Stimulated activated CD8-positive, alpha-beta memory T cell treated with anti-CD3 and anti-CD28 coated beads, Interleukin-15, amount 100 ng/mL, for 24 hours (primary cell): ENCODE data around the gene ADGRG3.

Source experiments
- DNase-seq: peaks from one replicate; pipeline ENCODE4 v3.0.0-alpha.2; 2020; ENCODE audit warnings: low read depth

ADGRG3 gene

DNA sequence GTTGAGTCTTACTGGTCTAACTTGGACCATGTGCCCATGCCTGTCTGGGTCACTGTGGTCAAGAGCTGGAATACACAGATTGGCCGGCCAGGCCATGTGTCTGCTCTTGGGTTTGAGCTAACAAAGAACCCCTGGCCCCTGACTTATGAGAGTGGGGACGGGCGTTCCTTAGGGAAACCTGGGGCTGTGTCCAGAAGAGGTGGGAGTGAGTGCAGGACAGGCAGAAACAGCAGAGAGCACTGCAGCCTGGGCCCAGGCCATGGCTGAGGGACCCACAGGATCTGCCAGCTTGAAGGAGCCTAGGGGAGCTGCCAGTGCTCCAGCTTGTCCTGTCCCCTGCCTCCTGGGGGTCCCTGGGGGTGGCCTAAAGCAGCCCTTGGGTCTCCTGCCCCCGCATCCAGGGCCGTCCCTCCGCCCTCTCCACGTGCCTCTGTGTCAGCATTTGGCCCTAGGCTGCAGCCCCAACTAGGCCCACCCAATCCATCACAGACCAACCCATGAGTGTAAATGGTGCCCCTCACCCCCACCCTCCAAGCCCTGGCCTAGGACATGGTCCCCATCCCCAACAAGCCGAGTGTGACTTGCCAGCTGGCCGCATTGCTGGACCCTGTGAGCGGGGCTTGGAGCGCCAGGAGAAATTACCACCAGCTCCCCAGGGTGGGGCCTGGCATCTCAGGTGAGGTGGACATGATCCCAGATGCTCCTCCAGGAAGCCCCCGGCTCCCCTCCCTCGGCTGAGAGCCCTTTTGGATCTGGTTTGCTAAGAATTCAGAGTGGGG, 14.0 kb downstream of the ADGRG3 start:
- no peak for DNase-seq

DNA sequence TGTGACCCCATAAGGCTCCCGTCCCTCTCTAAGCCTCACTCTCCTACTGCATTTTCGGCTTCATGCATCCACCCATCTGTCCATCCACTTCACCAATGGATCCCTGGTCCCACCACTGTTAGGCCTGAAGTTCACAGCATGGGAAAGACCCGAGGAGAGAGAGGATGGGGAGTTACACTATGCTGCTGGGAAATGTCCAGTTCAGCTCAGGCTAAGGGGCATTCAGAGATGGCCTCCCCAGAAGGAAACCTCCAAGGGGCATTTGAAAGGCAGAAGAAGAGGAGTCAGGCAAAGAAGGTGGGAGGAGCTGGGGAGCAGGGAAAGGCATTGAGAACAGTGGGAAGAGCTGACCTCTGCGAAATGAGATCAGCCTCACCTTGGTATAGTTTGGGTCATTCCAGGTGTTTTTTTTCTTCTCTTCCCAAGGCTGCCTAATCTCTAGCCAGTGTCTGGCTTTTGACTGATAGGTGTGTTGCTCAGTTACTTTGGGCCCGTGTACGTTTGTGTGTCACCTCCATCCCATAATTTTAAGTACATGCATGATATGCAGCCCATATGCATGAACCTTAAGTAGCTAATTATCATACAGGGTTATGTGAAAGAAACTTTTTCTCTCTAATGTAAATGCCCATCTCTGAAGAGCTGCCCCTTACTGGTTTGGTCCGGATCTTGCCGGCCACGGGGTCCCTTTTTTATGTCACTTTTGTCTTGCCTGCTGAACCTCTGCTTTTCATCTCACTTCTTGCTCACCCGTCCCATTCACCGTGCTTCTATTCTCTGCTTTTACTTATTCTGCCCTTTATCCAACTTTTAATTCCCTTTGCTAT, 14.9 kb downstream of the ADGRG3 start:
- DNase-seq: no peak

- DNase-seq: no peak
Measured at GRCh38 chr16:57683636-57684545, 15.8 kb downstream of the ADGRG3 start.

DNA sequence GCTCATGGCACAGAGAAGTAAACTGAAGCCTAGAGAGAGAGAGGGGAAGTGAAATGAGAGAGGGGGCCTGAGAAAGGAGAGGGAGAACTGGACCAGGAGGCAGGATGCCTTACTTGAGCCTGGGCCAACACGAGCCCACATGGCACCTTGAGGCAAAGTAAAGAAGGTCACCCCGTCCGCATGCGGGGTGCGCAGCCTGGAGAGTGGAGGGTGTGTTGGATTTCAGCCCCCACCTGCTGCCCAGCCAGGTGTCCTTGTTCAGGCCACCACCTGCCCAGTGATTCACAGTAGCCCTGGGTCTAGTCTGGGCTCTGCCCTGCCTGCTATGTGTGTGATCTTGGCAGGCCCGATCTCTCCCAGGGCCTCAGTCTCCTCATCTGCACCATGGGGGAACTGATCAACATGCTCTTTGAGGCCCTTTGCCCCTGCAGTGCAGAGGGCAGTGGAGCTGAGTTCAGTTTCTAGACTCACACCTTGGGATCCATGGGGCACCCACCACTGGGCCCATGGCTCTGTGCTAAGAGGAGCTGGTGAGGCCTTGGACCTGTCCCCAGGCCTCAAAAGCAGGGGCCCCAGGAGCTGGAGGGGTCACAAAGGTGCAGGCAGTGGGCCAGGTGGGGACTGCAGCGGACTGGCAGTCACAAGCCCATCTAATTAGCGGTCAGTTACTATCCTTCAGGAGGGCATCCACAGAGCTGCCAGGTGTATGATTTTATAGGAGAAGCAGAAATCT, 16.7 kb downstream of the ADGRG3 start:
- no peak for DNase-seq

- DNase-seq: no peak
Measured at GRCh38 chr16:57685633-57686032, 17.5 kb downstream of the ADGRG3 start.

- no peak for DNase-seq
Measured at GRCh38 chr16:57686577-57686976, 18.5 kb downstream of the ADGRG3 start.

DNA sequence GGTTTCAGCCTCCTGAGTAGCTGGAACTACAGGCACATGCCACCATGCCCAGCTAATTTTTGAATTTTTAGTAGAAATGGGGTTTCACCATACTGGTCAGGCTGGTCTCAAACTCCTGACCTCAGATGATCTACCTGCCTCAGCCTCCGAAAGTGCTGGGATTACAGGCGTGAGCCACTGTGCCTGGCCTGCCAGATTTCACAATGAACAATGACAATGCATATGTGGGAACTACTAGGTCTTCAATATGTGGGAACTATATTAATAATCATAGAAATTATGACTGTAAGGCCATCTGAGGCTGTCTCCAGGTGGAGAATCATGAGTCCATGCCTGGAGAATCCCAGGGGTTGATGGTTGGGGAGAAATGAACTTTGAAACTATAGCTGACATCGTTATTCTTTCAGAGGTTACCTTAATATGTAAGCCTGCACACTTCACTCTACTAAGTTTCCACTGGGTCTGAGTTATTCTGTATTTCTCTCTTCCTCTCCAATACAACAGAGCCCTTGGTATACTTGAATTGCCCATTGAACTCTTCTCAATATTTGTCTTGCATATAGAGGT, 19.3 kb downstream of the ADGRG3 start:
- no peak for DNase-seq

DNA sequence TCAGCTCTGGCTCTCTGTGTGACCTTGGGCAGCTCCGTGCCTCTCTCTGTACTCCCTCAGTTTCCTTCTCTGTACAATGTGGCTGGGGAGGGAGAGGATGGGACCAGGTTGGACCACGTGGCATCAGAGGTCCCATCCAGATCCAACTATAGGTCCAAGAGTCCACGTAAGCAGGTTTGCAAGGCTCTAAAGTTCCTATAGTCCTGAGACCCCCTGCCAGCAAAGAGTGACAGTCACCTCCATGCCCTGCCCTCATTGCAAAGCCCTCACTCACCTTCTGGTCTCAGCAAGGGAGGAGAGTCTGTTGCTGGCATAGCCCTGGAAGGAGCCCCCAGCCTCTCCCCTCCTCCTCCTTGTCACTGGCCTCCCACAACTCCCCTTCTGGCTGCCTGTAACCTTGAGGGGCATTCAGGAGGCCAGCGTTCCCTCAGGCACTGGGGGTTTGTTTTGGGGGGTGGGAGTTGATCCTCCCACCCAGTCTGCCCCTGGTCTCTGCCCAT, 20.4 kb downstream of the ADGRG3 start:
- DNase-seq: no peak

DNA sequence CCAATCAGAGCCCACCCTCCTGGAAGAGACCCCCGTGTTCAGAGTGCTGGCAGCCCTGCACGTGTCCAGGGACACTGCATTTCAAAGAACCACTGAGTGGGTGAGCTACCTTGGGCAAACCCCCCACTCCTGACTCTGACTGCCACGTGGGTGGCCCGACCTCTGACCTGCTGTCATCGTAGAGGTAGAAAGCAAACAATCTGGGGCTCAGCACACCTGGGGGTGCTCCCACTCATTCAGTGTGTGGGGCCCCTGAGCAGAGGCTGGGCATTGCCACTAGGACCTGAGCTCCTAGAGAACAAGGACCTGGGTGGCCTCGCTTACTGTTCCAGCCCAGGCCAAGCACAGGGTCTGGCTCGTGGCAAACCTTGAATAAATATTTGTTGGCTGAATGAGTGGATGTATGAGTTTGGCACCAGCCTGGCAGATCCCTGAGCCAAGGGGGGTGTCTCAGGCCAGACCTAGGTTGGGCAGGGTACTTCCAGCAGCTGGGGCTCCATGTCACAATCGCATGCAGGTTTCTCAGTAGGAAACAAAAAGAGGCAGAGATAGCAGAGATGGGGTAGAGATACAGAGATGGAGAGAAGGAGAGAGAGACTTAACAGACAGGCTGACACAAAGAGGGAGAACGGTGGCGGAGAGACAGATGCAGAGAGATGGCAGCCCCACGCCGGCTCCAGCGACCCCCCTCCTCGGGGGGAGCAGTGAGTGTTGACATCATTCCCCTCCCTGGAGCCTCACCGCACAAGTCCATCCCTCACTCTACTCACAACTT, 21.1 kb downstream of the ADGRG3 start:
- no peak for DNase-seq

DNA sequence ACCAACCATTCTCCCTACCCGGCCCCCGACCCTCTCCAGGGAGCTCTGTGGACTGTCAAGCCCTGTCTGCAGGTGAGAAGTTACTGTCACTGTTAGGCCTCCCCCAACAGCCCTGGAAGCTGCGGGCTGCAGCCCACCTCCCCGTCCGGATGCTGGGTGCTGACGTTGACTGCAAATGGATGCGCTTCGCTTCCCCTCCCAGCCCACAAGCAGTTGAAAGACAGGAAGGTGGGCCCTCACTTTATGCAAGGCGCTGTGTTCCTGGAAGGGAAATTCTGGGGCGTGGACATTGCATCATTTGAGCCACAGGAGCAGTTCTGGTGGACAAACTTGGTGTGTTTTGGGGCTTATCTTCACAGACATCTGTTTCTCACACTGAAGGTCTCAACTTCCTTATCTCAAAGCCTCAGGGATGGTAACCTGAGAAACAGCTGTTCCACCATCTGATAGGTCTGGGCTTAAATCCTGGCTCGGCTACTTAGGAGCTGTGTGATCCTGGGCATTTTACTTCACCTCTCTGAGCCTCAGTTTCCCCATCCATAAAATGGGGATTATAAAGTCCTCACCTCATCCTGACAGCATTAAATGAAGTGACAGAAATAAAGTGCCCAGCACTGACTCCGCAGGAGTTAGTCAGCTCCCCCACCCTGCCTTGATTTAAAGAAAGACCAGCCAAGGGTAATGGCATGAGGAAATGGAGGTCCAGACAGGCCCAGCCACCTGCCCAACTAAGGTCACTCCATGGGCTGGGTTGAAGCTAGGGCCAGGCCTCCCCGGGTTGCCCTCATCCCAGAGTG, 21.9 kb downstream of the ADGRG3 start:
- DNase-seq: peak; percentile 3

GRCh38 chr16:57690782-57691471, 22.8 kb downstream of the ADGRG3 start:
- no peak for DNase-seq

DNA sequence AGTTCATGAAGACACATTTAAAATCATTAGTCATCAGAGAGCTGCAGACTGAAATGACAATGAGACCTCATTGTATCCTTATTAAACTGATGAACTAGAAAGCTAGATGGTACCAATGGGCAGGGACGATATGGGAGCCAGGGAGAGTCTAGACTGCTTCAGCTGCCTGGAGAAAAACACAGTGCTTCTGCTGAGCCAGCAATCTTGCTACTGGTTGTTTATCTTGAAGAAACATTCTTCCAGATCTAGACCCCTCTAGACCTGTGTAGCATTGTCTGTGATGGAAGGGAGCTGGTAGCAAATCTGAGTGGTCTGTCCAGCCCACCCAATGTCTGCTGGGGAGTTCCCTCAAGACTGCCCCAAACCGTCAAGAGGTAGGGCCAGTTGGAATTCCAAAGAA, 24.5 kb downstream of the ADGRG3 start:
- no peak for DNase-seq

DNA sequence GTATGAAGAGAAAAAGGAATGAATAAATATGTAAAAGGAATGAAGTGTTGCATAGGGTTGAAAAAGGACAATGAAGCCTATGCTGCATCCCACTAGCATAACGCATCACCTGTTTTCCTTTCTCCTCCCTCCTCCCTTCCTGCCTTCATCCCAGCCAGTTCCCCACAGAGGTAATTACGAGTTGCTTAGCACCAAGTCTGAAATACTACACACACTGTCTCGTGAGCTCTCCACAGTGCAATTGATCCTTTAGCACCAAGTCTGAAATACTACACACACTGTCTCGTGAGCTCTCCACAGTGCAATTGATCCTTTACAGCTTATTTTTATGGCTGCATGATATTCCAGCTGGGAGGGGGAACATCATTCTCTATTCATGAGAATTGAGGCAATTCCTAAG, 25.4 kb downstream of the ADGRG3 start:
- DNase-seq: no peak

- no peak for DNase-seq
Measured at GRCh38 chr16:57694231-57694724, 26.2 kb downstream of the ADGRG3 start.

- no peak for DNase-seq
Measured at GRCh38 chr16:57694725-57695679, 26.9 kb downstream of the ADGRG3 start, which contains the start of gene DRC7. TSS of gene DRC7 (plus strand) at chr16:57694806. CDS start at chr16:57697950, 3,144 bp downstream.

GRCh38 chr16:57695680-57696069, 27.6 kb downstream of the ADGRG3 start:
- no peak for DNase-seq

DNA sequence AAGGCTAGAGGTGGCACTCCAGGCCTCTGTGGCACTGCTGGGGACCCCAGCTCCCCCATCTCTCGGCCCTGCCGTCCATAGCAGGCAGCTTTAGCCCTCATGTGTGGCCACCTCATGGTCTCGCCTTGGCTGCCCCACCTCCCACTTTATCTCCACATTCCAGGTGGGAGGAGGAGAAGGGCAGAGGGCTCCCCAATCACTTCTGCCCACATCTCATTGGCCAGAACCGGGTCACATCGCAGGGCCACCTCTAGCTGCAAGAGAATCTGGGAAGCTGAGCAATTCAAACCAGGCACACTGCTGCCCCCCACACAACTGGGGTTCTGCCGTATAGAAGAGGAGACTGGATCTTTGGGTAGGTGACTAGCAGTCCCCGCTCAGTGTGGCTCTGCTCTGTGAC, 28.1 kb downstream of the ADGRG3 start:
- no peak for DNase-seq
